Heart right ventricle (tissue), 16 donors: ENCODE measurements around the gene CCDC85C. TPM values are rescaled to one million over a fixed set of nuclear protein-coding genes. Genes with fewer than 3 reads are reported as not detected.

Experiments
- ATAC-seq, 8 donors: fragments of 200-7000 bp; cut with Tn5 transposase; one replicate each; pipeline ENCODE4 v1.9.1; 2020; ENCODE audit warnings: mild to moderate bottlenecking in 8 of 8, moderate library complexity in 8 of 8, moderate number of reproducible peaks in 1 of 8
- DNase-seq, 2 donors: peaks; one replicate each; pipeline ENCODE4 v3.0.0-alpha.2; 2020
- H3K27ac ChIP-seq, 10 donors: fragments of 200-600 bp; sonication (generic) in 2 of 10; one replicate each; pipeline versions ENCODE4 v1.5.0 to v1.8.0; 2020 to 2022; ENCODE audit warnings: mild to moderate bottlenecking in 3 of 10
- H3K27me3 ChIP-seq, 7 donors: fragments of 200-600 bp; one replicate each; pipeline ENCODE4 v1.8.0; 2021 to 2022; ENCODE audit warnings: mild to moderate bottlenecking in 2 of 7
- H3K36me3 ChIP-seq, 9 donors: fragments of 200-600 bp; sonication (generic) in 1 of 9; one replicate each; pipeline versions ENCODE4 v1.5.0 to v1.8.0; 2020 to 2022; ENCODE audit warnings: mild to moderate bottlenecking in 2 of 9
- H3K4me1 ChIP-seq, 9 donors: fragments of 200-600 bp; sonication (generic) in 1 of 9; one replicate each; pipeline versions ENCODE4 v1.5.0 to v1.8.0; 2020 to 2022; ENCODE audit warnings: mild to moderate bottlenecking in 4 of 9
- H3K4me3 ChIP-seq, 10 donors: fragments of 200-600 bp; sonication (generic) in 2 of 10; one replicate each; pipeline versions ENCODE4 v1.5.0 to v1.8.0; 2020 to 2022; ENCODE audit warnings: mild to moderate bottlenecking in 7 of 10, moderate library complexity in 2 of 10
- H3K9me3 ChIP-seq, 11 donors: fragments of 200-600 bp in 10 of 11; sonication (generic) in 2 of 11; one replicate each; pipeline versions ENCODE4 v1.5.0 to v1.8.0; 2013 to 2022; ENCODE audit warnings: mild to moderate bottlenecking in 2 of 11, control low read depth in 1 of 11, moderate library complexity in 1 of 11
- WGBS, 2 donors: extraction: QIAGEN DNeasy Blood & Tissue Kit; methylation state at CpG; one replicate each; pipeline ENCODE4 v1.1.7; 2013; ENCODE audit warnings: inconsistent platforms in 1 of 2; 5-methylcytosine and 5-hydroxymethylcytosine counted together
- intact Hi-C, 10 donors: fragments of 100-400 bp; cut with DNase I; formaldehyde crosslinking; loops; one replicate each; pipeline versions ENCODE4 v1.11.1 to v1.14.2; 2022
- polyA plus RNA-seq, 2 donors: library from polyadenylated mRNA; stranded (reverse); fragments of 200-250 nt; gene quantifications; one replicate each; pipeline ENCODE4 v1.2.3, GENCODE V29; 2013
- total RNA-seq, 10 donors: library from RNA; stranded (reverse); fragmentation: NEBNext Ultra II Directional in 3 of 10; extraction: Animal tissue kit (Norgen Biotek cat#: 25700) in 3 of 10; gene quantifications; one replicate each; pipeline versions ENCODE4 v1.2.1 to v1.2.4, GENCODE V29; 2021 to 2023
- TF ChIP-seq, protein P1 (sequence below), 9 donors: fragments of 200-600 bp; sonication (generic) in 2 of 9; IDR thresholded peaks; one replicate each; pipeline versions ENCODE4 v1.5.0 to v1.8.0; 2021 to 2022; ENCODE audit warnings: antibody characterized with exemption in 9 of 9, mild to moderate bottlenecking in 5 of 9, moderate library complexity in 1 of 9
- donor health status: Arrhythmogenic right ventricular cardiomyopathy.
- donor health status: ischemic (EF 13 %, LVEDD 7.1; RV severe dilation, severe dysfunction).
- donor health status: healthy with polysubstance abuse.
- donor health status: DM: no; HTN: yes; CAD: no.
- donor health status: DM: no; HTN: no; CAD: no.
- donor health status: ischemic (EF 25% LVEDD 6.9; RV normal size, moderate dysfunction).
- donor health status: ischemic (EF 25% LVEDD 5.7; RV mildly dilated, moderate dysfunction).
- donor health status: healthy.
- donor health status: DM: yes; HTN: yes; CAD: no.
- donor health status: Ischemic cardiomyopathy.
- donor health status: ischemic (EF 35%, LVEDD 5.7; RV mildly dilated, moderate dysfunction).
- donor health status: nonischemic (EF 11% LVEDD 7.7; RV severe dilation, severe dysfunction).
- donor health status: DM: yes; HTN: yes; CAD: no.
- donor health status: PGD.
- donor health status: ischemic (EF 29% LVEDD 5.4; RV normal size, mild dysfunction).
- donor health status: nonischemic (EF 23%, LVEDD 6.1; RV moderate dilation, normal function).

Gene CCDC85C
- total and polyA plus RNA-seq, 12 donors = 9.0 to 50.2 (median 31.5) TPM

GRCh38 chr14:99510556-99511139 is 93.4 kb downstream of the CCDC85C start:
- no peak for DNase-seq
- Histone ChIP-seq H3K36me3 (peaks cover 0 to 96% (median 38%) of the 10 kb centered on the region in 9 donors), H3K4me1 (peaks cover 0 to 17% (median 3%) of the 10 kb centered on the region in 9 donors), H3K4me3 (no peak overlapping the region), H3K27me3 (no peaks in the 10 kb centered on the region), H3K27ac (peak overlapping the region in 5 of 10 donors; percentile 17 to 72 (median 55)), H3K9me3 (no peaks in the 10 kb centered on the region)
- no peak for ATAC-seq
- intact Hi-C loops = loop anchor here in 2 of 10 donors (10.0 kb wide), 1 partner anchor 374 kb away; no protein-coding TSS in a partner anchor
- TF ChIP-seq, protein P1, sequence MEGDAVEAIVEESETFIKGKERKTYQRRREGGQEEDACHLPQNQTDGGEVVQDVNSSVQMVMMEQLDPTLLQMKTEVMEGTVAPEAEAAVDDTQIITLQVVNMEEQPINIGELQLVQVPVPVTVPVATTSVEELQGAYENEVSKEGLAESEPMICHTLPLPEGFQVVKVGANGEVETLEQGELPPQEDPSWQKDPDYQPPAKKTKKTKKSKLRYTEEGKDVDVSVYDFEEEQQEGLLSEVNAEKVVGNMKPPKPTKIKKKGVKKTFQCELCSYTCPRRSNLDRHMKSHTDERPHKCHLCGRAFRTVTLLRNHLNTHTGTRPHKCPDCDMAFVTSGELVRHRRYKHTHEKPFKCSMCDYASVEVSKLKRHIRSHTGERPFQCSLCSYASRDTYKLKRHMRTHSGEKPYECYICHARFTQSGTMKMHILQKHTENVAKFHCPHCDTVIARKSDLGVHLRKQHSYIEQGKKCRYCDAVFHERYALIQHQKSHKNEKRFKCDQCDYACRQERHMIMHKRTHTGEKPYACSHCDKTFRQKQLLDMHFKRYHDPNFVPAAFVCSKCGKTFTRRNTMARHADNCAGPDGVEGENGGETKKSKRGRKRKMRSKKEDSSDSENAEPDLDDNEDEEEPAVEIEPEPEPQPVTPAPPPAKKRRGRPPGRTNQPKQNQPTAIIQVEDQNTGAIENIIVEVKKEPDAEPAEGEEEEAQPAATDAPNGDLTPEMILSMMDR (IDR thresholded peaks at IDR 0.05) = no peak
- 70 to 77% methylated on average over 12 to 15 of the region's 15 CpGs for WGBS, 2 donors

DNA sequence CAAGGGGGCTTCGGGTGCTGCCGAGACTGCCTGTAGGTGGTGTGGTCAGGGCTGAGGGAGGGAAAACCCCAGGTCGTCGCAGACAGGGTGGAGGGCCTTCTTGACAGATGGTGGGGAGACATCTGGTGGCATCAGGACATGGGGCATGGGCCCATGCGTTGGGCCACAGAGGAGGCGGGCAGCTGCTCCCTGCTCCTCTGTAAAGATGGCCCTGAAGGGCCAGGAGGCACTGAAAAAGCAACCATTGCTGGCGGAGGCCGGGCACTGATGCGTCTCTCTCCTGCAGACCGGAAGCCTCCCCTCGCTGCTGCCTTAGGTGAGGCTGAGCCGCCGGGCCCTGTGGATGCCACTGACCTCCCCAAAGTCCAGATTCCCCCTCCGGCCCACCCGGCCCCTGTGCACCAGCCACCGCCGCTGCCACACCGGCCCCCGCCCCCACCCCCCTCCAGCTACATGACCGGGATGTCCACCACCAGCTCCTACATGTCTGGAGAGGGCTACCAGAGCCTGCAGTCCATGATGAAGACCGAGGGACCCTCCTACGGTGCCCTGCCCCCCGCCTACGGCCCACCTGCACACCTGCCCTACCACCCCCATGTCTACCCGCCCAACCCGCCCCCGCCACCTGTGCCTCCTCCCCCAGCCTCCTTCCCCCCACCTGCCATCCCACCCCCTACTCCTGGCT is 94.0 kb downstream of the CCDC85C start:
- WGBS, 2 donors = 89 to 93% methylated on average over 27 of the region's 27 CpGs
- no peaks in the 10 kb centered on the region for H3K9me3 ChIP-seq
- no peak overlapping the region for H3K4me3 ChIP-seq
- intact Hi-C loops = loop anchor here in 2 of 10 donors (10.0 kb wide), 1 partner anchor 375 kb away; no protein-coding TSS in a partner anchor
- H3K27me3 ChIP-seq = no peaks in the 10 kb centered on the region
- H3K36me3 ChIP-seq = peaks cover 0 to 96% (median 44%) of the 10 kb centered on the region in 9 donors
- TF ChIP-seq, protein P1 (IDR thresholded peaks at IDR 0.05) = no peak
- peaks cover 0 to 17% (median 3%) of the 10 kb centered on the region in 9 donors for H3K4me1 ChIP-seq
- no peak overlapping the region for H3K27ac ChIP-seq
- DNase-seq = no peak
- peak in 1 of 8 donors; percentile 8 for ATAC-seq

DNA sequence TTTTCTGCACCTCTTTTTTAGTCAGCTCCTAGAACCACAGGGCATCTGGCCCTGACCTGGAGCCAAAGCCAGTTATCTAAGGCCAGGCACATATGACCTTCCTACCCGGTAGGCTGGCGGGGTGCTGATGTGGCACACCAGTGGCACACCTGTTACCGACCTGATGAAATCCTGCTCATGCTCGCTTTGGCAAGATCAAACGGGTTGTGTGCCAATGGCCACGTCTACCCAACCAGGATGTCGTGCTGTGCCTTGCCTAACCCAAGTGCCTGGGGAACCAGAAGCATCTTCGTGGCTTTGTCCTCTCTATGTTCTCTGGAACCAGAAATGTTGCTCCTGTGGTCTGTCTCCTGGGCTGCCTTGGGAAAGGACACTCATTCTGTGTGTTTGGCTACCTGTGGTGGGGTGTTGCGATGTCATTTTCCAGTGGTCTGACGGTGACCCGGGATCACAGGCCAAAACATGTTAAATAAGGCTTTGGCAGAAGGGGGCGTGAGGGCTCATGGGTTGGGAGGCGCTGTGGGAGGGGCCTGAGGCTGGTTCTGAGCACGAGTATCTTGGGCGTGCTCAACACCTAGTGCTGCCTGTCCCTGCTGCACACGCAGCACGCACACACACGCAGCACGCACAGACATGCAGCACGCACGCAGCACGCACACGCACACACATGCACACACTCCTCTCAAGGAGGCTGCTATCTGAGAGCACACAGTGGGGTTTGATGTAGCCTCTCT is 94.9 kb downstream of the CCDC85C start:
- DNase-seq (no peak), ATAC-seq (peak in 2 of 8 donors; percentile 12 to 18)
- H3K9me3 ChIP-seq = no peaks in the 10 kb centered on the region
- no peak overlapping the region for H3K27ac ChIP-seq
- H3K27me3 ChIP-seq = no peaks in the 10 kb centered on the region
- peaks cover 0 to 96% (median 52%) of the 10 kb centered on the region in 9 donors for H3K36me3 ChIP-seq
- intact Hi-C loops = no loop called here
- peaks cover 0 to 17% (median 3%) of the 10 kb centered on the region in 9 donors for H3K4me1 ChIP-seq
- H3K4me3 ChIP-seq = no peak overlapping the region
- WGBS, 2 donors = 74 to 81% methylated on average over 23 of the region's 23 CpGs
- TF ChIP-seq, protein P1 (IDR thresholded peaks at IDR 0.05) = no peak
